K562 (cell line): ENCODE measurements around the gene CSK. TPM values are rescaled to one million over a fixed set of nuclear protein-coding genes. Genes with fewer than 3 reads are reported as not detected.

Experiments
- CEBPB ChIP-seq: fragments of 450-650 bp; IDR thresholded peaks from 2 replicates; pipeline ENCODE4 v1.6.1; 2016; ENCODE audit warnings: missing genetic modification characterization, missing compliant biosample characterization
- GABPB1 ChIP-seq: sonication (generic); formaldehyde crosslinking; IDR thresholded peaks from 2 replicates; pipeline ENCODE4 v1.8.0; 2022; ENCODE audit warnings: mild to moderate bottlenecking, missing genetic modification reagents
- KLF13 ChIP-seq: fragments of 450-650 bp; IDR thresholded peaks from 2 replicates; pipeline ENCODE4 v1.6.1; 2016; ENCODE audit warnings: missing genetic modification characterization, low read depth, mild to moderate bottlenecking, missing compliant biosample characterization, moderate library complexity, borderline replicate concordance
- L3MBTL2 ChIP-seq: fragments of 450-650 bp; IDR thresholded peaks from 2 replicates; pipeline ENCODE4 v1.6.1; 2016; ENCODE audit warnings: mild to moderate bottlenecking, moderate library complexity
- NRF1 ChIP-seq, 2 experiments: fragments of 450-650 bp; IDR thresholded peaks in 1 of 2; conservative IDR thresholded peaks in 1 of 2; 2 replicates each; pipeline ENCODE4 v1.6.1; 2014; ENCODE audit warnings: mild to moderate bottlenecking in 2 of 2
- POLR2G ChIP-seq: fragments of 200-400 bp; formaldehyde crosslinking; IDR thresholded peaks from 2 replicates; pipeline ENCODE4 v1.6.1; 2017; ENCODE audit warnings: low read depth, mild to moderate bottlenecking, antibody characterized with exemption, low read length, moderate library complexity
- PTRF ChIP-seq: fragments of 450-650 bp; IDR thresholded peaks from 2 replicates; pipeline ENCODE4 v1.6.1; 2016; ENCODE audit warnings: mild to moderate bottlenecking, missing genetic modification characterization, missing compliant biosample characterization
- SAP30 ChIP-seq: fragments of 200-600 bp; sonication (generic); IDR thresholded peaks from 2 replicates; pipeline ENCODE4 v1.6.1; 2012; ENCODE audit warnings: borderline replicate concordance, low read depth, mild to moderate bottlenecking, moderate library complexity, low read length, control low read depth, inconsistent platforms; ENCODE audit not compliant: insufficient read depth, poor library complexity, severe bottlenecking
- SLC30A9 ChIP-seq: fragments of 250-450 bp; sonication (Bioruptor Pico); IDR thresholded peaks from 2 replicates; pipeline ENCODE4 v1.8.0; 2022; ENCODE audit warnings: mild to moderate bottlenecking, moderate library complexity
- SRSF1 ChIP-seq: fragments of 200-400 bp; formaldehyde crosslinking; IDR thresholded peaks from 2 replicates; pipeline ENCODE4 v1.6.1; 2017; ENCODE audit warnings: mild to moderate bottlenecking, low read depth, low read length, moderate library complexity
- TBP ChIP-seq: optimal IDR thresholded peaks from 2 replicates; pipeline ENCODE3; 2011; ENCODE audit warnings: low read depth, low read length, improper control_type of control experiment
- TEAD1 ChIP-seq, 2 experiments: fragments of 450-650 bp in 1 of 2; sonication (generic) in 1 of 2; formaldehyde crosslinking; IDR thresholded peaks; 2 replicates each; pipeline versions ENCODE4 v1.4.0 to v1.8.0; 2020 to 2022; ENCODE audit warnings: mild to moderate bottlenecking in 2 of 2, missing genetic modification reagents in 1 of 2
- TOE1 ChIP-seq, 2 experiments: fragments of 450-650 bp in 1 of 2; sonication (generic) in 1 of 2; formaldehyde crosslinking in 1 of 2; IDR thresholded peaks; 2 replicates each; pipeline versions ENCODE4 v1.7.1 to v1.8.0; 2016 to 2022; ENCODE audit warnings: borderline replicate concordance in 2 of 2, mild to moderate bottlenecking in 2 of 2, antibody characterized with exemption in 1 of 2, inconsistent platforms in 1 of 2, low read depth in 1 of 2, missing genetic modification reagents in 1 of 2, moderate library complexity in 1 of 2
- ZBTB7A ChIP-seq: IDR thresholded peaks from 2 replicates; pipeline ENCODE4 v1.6.1; 2011; ENCODE audit warnings: low read depth, mild to moderate bottlenecking, low read length, moderate library complexity, borderline replicate concordance; ENCODE audit not compliant: control insufficient read depth
- ZFX ChIP-seq: sonication (generic); formaldehyde crosslinking; IDR thresholded peaks from 2 replicates; pipeline ENCODE4 v1.8.0; 2022; ENCODE audit warnings: mild to moderate bottlenecking, missing genetic modification reagents, moderate library complexity
- polyA plus RNA-seq, 8 experiments: library from polyadenylated mRNA; depleted of rRNA in 4 of 8; stranded (reverse) in 5 of 8; unstranded in 3 of 8; fragments of >200 nt; fragmentation: Nextera tagmentation in 2 of 8; fragmentation: Illumina TruSeq in 1 of 8; extraction: Ambion mirVana in 2 of 8; extraction: Trizol in 1 of 8; gene quantifications; 2 replicates each; pipeline versions ENCODE4 v1.2.1 to v1.2.3, GENCODE V29; 2011 to 2014; ENCODE audit warnings: inconsistent platforms in 1 of 8, missing spikeins in 1 of 8
- total RNA-seq, 7 experiments: library from RNA; depleted of rRNA in 6 of 7; stranded (reverse); fragments of >200 nt in 6 of 7; fragmentation: Illumina TruSeq in 2 of 7; extraction: Trizol in 2 of 7; gene quantifications; 2 replicates each; pipeline versions ENCODE4 v1.2.1 to v1.2.3, GENCODE V29; 2011 to 2021; ENCODE audit warnings: low replicate concordance in 1 of 7
- TF ChIP-seq, protein P1 (sequence below): fragments of 450-650 bp; formaldehyde crosslinking; IDR thresholded peaks from 2 replicates; pipeline ENCODE4 v1.4.0; 2022; ENCODE audit warnings: missing genetic modification characterization
- TF ChIP-seq, protein P2 (sequence below): IDR thresholded peaks from 3 replicates; pipeline ENCODE4 v1.6.1; 2011; ENCODE audit warnings: borderline replicate concordance, mild to moderate bottlenecking, moderate library complexity; ENCODE audit not compliant: insufficient read length; ENCODE audit errors: extremely low read depth
- TF ChIP-seq, protein P3 (sequence below): sonication (generic); formaldehyde crosslinking; IDR thresholded peaks from 2 replicates; pipeline ENCODE4 v1.8.0; 2022; ENCODE audit warnings: mild to moderate bottlenecking, missing genetic modification reagents
- TF ChIP-seq, protein P4 (sequence below): fragments of 250-450 bp; sonication (Bioruptor Pico); IDR thresholded peaks from 2 replicates; pipeline ENCODE4 v1.8.0; 2022; ENCODE audit warnings: moderate library complexity, mild to moderate bottlenecking, inconsistent platforms

The CSK gene
- total and polyA plus RNA-seq, 9 of the 15 experiments (the other 6 are each of a cell fraction or from before 2014, with no cell fraction given): 1.5 to 112 (median 22.5) TPM

DNA sequence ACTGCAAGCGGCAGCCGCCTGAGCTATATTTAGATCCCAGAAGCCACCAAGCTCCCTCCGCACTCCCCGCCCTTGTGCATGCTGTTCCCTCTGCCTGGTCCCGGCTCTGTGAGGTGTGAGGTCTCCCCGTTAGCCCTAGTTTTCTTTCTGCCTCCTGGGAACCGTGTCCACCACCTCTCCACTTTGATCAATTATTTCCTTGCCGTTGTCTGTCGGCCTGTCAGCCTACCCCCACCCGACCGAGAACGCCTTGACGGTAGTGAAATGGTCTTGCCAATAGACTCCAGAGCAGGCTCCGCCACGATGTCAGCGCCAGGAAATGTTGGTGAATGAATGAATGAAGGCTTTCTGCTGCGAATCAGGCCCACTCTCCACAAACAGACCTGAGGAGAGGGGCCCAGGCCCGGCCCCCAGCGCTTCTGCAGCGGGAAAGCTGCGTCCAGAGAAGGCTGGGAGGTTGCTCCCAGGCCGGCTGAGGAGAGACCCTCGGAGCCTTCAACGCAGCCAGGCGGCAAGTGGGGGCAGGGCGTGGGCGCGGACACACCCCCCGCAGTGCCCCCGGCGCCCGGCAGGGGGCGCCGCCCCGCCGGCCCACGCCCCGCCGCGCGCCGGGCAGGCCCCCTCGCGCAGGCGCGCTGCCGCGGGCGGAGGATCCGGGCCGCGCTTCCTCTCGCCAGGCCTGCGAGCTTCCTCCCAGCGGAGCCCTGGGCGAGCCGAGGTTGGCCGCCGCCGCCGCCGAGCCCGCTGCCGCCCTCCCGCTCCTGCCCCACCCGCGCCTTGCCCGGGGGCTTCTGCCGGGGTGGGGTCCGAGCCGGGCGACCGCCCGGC is at the start of gene CSK (continued):
- no peak for TF ChIP-seq TOE1 (IDR thresholded peaks at IDR 0.05; ENCODE audit: borderline replicate concordance)
- TF ChIP-seq TOE1 (CRISPR knock-in tag; IDR thresholded peaks at IDR 0.05; ENCODE audit: borderline replicate concordance, low read depth): no peak
- TF ChIP-seq, protein P1, sequence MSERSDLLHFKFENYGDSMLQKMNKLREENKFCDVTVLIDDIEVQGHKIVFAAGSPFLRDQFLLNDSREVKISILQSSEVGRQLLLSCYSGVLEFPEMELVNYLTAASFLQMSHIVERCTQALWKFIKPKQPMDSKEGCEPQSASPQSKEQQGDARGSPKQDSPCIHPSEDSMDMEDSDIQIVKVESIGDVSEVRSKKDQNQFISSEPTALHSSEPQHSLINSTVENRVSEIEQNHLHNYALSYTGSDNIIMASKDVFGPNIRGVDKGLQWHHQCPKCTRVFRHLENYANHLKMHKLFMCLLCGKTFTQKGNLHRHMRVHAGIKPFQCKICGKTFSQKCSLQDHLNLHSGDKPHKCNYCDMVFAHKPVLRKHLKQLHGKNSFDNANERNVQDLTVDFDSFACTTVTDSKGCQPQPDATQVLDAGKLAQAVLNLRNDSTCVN: no peak
- TF ChIP-seq NRF1 (conservative IDR thresholded peaks at IDR 0.05 in 1 of 2, IDR thresholded peaks at IDR 0.05 in 1 of 2): peak in 1 of 2 experiments; percentile 13; a peak in 2 of 4 replicates
- TF ChIP-seq, protein P2, sequence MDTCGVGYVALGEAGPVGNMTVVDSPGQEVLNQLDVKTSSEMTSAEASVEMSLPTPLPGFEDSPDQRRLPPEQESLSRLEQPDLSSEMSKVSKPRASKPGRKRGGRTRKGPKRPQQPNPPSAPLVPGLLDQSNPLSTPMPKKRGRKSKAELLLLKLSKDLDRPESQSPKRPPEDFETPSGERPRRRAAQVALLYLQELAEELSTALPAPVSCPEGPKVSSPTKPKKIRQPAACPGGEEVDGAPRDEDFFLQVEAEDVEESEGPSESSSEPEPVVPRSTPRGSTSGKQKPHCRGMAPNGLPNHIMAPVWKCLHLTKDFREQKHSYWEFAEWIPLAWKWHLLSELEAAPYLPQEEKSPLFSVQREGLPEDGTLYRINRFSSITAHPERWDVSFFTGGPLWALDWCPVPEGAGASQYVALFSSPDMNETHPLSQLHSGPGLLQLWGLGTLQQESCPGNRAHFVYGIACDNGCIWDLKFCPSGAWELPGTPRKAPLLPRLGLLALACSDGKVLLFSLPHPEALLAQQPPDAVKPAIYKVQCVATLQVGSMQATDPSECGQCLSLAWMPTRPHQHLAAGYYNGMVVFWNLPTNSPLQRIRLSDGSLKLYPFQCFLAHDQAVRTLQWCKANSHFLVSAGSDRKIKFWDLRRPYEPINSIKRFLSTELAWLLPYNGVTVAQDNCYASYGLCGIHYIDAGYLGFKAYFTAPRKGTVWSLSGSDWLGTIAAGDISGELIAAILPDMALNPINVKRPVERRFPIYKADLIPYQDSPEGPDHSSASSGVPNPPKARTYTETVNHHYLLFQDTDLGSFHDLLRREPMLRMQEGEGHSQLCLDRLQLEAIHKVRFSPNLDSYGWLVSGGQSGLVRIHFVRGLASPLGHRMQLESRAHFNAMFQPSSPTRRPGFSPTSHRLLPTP: no peak
- TF ChIP-seq ZFX: peak; percentile 34; the same call in 1 of the 2 replicates
- no peak for TF ChIP-seq PTRF (tag)
- TF ChIP-seq, protein P3, sequence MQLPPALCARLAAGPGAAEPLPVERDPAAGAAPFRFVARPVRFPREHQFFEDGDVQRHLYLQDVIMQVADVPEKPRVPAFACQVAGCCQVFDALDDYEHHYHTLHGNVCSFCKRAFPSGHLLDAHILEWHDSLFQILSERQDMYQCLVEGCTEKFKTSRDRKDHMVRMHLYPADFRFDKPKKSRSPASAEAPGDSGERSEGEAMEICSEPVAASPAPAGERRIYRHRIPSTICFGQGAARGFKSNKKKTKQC (CRISPR knock-in tag): no peak
- TF ChIP-seq, protein P4, sequence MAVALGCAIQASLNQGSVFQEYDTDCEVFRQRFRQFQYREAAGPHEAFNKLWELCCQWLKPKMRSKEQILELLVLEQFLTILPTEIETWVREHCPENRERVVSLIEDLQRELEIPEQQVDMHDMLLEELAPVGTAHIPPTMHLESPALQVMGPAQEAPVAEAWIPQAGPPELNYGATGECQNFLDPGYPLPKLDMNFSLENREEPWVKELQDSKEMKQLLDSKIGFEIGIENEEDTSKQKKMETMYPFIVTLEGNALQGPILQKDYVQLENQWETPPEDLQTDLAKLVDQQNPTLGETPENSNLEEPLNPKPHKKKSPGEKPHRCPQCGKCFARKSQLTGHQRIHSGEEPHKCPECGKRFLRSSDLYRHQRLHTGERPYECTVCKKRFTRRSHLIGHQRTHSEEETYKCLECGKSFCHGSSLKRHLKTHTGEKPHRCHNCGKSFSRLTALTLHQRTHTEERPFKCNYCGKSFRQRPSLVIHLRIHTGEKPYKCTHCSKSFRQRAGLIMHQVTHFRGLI (CRISPR knock-in tag): peak; percentile 81; the same call in 1 of the 2 replicates
- TF ChIP-seq GABPB1 (CRISPR knock-in tag): no peak
- peak; percentile 75 for TF ChIP-seq SAP30
- peak; percentile 94; the same call in 1 of the 2 replicates for TF ChIP-seq KLF13 (tag)
- TF ChIP-seq ZBTB7A: peak; percentile 91
- TF ChIP-seq L3MBTL2: peak; percentile 47; the same call in 1 of the 2 replicates
- peak; percentile 25 for TF ChIP-seq TBP
- TF ChIP-seq SRSF1: no peak
- TF ChIP-seq CEBPB (tag): no peak
- TF ChIP-seq SLC30A9 (CRISPR knock-in tag): no peak
- peak; percentile 79 for TF ChIP-seq POLR2G
- 0 out of 4 replicates have a peak, but pooled peaks of 1 of the 2 experiments have one; percentile 42 for TF ChIP-seq TEAD1 (CRISPR knock-in tag; IDR thresholded peaks at IDR 0.05)
